GM18861 (cell line): ENCODE results near the gene XKR8.

Experiments
- ATAC-seq: cut with Tn5 transposase; IDR thresholded peaks from one replicate; pipeline ENCODE4 v1.9.1; 2021; ENCODE audit not compliant: unreplicated experiment

XKR8 gene

DNA sequence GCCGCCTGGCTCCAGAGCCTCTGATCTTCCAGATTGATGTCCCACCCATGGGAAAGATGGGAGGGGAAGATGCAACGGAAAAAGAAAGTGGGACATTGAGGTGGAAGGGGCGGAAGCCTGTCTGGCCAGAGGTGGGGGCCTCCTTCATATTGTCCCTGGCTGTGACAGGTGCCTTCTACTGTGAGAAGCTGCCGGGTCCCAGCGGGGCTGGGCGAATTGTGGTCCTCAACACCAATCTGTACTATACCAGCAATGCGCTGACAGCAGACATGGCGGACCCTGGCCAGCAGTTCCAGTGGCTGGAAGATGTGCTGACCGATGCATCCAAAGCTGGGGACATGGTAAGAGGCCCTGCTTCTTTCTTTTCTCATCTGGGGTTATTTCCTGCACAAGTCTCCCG, 5.6 kb upstream of the XKR8 start:
- ATAC-seq: no peak

DNA sequence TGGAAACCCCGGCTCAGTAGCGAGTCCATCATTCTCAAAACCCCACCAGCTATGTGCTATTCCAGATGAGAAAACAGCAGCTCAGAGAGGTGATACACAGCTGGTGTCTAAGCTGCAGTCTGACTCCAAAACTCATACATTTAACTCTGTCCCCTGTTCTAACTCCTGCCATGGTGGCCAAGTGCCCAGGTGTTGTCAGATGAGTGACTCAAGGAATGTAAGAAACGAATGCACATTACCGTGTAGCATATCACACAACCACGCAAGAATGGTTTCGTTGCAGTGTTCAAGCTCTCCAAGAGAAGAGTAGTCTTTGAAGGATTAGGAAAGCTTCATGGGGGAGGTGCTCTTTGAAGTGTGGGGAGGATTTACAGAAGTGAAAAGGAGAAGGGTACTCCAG, 4.7 kb upstream of the XKR8 start:
- ATAC-seq: no peak

DNA sequence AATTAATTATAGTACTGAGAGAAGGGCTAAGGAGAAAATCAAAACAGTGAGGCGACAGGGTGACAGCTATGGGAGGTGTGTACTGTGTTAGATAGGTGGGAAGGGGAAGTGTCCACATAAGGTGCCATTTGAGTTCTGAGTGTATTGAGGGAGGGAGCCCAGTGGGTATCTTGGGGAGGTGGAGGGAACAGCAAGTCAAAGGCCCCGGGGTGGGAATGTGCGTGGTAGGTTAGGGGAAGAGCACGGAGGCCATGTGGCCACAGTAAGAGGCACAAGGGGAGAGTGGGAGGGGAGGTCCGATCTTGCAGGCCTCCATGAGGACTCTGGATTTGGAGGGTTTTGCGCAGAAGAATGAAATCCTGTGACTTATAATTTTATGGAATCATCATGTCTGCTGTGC, 3.0 kb upstream of the XKR8 start:
- no peak for ATAC-seq

DNA sequence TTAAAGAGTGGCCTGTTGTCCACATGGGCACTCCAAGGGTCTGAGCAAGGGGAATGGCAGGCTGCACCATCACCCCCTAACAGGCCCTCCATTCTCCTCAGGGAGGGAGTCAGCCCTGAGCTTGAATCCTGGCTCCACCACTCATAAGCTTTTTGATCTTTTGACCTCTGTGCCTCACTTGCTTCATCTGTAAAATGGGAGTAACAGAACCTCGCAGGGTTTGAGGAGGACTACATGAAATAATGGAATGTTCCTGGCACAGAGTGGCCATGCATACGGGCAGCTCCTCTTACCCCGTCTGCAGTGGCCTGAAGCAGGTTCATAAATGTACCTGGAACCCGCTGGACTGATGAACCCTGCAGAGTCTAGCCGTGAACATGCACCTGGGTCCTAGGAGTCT, 2.1 kb upstream of the XKR8 start:
- ATAC-seq: no peak

DNA sequence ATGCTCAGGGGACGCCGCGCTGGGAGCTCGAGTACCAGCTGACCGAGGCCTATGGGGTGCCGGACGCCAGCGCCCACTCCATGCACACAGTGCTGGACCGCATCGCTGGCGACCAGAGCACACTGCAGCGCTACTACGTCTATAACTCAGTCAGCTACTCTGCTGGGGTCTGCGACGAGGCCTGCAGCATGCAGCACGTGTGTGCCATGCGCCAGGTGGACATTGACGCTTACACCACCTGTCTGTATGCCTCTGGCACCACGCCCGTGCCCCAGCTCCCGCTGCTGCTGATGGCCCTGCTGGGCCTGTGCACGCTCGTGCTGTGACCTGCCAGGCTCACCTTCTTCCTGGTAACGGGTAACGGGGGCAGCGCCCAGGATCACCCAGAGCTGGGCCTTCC, 1.3 kb upstream of the XKR8 start:
- ATAC-seq: no peak

DNA sequence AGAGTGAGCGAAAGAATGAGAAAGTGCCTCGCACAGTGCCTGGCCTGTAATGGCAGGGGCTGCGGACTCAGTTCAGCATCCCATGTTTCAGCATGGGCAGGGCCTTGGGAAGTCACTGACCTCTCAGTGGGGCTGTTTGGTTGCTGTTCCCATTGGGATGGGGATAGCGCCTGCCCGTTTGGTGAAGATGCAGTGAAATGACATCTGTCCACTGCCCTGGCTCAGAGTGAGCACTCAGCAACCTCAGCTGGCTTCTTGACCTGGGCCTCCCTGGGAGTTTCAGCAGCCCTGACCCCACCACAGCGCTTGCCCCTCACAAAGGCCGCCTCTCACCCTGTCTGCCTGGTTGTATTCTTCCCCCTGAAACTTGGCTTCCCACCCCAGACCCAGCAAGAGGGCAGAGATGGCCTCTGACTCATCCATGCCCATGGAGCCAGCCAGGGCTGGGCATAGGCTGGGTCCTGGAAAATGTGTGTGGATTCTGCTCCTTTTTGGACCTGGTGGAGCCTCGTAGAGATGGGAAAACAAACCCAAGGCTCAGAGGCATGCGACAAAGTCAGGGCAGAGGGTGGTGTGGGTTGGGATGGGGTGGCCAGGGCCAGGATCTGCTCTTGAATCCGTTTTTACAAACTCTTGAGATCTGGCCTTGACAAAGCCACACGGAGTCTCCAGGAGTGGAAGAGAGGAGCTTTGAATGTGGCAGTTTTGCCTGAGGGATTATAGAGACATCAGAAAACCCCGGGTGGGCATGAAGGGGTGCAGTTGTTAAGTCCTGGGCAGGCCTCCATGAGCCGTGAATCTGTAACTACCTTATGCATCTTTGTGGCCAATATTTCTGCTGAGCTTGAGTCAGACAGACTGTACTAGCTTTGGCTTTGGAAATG, 1.2 kb downstream of the XKR8 start:
- ATAC-seq: no peak

DNA sequence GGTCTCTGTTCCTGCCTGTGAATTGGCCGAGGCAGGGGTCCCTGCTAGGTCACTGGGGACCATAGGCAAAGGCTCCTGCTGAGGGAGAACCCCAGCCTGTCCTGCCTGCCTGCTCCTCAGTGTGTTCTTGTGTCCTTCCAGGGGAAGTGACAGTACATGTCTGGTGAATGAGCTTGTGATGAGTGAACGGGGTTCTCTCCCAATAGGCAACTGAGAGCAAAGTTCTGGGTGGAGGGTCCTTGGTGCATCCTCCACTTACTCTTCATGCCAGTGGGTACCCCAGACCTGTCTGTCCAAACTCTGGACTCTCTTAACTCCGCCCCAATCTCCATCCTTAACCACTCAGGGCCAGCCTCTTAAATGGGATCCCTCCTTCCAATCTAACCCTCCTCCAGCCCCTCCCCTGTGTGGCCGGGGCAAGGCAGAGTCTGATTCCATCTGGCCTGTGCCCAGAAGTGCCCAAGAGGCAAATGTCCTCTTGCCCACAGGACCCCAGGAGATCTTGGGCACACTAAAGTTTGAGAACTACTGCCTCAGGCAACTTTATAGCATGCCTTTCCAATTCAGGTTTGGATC, 2.0 kb downstream of the XKR8 start:
- no peak for ATAC-seq

DNA sequence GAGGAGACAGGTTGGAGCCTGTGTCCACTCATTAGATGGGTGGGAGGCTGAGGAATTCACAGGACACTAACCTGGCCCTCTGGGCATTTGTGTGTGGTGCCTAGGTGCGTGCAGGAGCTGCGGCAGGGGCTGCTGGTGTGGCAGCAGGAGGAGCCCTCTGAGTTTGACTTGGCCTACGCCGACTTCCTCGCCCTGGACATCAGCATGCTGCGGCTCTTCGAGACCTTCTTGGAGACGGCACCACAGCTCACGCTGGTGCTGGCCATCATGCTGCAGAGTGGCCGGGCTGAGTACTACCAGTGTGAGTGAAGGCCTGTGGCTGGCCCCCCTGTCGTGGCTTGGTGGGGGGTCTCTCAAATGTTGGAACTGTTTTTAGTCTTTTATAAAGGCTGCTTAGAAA, 3.6 kb downstream of the XKR8 start:
- ATAC-seq: no peak

DNA sequence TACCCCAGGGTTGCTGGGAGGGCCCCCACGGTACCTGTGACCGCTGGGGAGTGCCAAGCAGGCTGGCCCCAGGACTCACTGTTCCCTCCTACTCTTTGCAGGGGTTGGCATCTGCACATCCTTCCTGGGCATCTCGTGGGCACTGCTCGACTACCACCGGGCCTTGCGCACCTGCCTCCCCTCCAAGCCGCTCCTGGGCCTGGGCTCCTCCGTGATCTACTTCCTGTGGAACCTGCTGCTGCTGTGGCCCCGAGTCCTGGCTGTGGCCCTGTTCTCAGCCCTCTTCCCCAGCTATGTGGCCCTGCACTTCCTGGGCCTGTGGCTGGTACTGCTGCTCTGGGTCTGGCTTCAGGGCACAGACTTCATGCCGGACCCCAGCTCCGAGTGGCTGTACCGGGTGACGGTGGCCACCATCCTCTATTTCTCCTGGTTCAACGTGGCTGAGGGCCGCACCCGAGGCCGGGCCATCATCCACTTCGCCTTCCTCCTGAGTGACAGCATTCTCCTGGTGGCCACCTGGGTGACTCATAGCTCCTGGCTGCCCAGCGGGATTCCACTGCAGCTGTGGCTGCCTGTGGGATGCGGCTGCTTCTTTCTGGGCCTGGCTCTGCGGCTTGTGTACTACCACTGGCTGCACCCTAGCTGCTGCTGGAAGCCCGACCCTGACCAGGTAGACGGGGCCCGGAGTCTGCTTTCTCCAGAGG, 6.8 kb downstream of the XKR8 start:
- ATAC-seq: no peak

DNA sequence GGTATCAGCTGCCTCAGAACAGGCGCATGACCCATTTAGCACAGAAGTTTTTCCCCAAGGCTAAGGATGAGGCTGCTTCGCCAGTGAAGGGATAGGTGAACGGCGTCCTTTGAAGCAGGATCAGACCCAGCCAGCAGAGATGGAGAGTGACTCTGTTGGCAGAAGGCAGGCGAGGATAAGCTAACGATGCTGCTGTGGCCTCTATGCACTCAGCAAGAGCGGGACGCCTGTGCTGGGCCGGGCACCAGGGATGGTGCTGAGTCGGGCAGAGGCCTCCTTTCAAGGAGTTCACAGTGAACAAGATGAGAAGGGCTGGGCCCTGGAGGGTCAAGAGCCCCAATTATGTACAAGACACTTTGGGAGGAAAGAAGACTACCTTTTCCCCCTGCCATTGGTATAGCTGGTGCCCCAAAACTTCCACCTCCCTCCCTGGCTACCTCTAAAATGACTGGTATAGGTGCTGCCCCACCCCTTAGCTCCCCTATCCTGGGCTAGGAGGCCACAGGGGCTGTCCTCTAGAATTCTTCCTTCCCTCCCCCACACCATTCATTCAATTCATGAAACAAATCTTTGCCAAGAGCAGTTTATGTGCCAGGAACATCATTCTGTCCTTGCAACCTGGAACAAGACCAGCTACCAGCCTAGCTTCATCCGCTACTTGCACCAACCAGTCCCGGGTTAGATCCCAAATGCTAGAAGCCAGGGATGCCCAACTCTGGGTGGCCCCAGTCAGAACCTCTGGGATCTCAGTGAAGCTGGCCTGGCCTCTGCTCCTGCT, 7.5 kb downstream of the XKR8 start:
- no peak for ATAC-seq

DNA sequence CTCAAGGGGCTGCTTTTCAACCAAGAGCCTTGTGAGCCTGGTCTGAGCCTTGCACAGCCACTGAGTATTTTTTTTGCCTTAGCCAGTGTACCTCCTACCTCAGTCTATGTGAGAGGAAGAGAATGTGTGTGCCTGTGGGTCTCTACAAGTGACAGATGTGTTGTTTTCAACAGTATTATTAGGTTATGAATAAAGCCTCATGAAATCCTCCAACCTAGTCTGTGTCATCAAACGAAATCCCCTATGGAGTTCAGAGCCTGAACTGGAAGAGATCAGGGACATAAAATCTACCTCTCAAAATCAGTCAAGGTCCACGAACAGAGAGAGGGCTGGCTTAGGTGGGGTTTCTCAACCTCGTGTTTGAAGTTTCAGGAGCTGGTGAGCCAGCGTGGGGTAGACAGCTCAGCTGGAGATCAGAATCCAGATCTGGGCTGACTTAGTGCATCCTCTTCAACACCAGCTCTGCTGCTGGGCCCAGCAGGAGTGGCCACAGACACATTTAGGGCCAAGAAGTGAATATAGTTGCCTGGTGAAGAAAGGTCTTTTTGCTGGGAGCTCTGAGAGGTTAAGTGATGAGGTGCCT, 8.2 kb downstream of the XKR8 start:
- no peak for ATAC-seq

DNA sequence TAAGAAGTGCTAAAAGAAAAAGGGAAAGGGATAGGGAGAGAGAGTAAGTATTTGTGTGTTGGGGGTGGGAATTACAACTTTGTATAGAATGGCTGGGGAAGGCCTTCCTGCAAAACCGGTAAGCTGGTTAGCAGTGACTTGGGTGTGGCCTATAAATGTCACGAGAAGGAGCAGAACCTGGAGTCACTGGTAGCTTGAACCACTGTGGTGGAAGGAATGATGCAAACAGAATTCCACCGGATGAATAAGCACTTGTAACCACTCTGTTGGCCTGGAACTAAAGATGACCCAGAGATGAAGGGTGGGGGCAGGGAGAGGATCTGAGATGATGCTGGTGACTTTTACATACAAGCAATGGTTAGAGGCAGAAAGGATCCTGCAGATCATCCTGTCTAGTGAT, 8.9 kb downstream of the XKR8 start:
- ATAC-seq: no peak

DNA sequence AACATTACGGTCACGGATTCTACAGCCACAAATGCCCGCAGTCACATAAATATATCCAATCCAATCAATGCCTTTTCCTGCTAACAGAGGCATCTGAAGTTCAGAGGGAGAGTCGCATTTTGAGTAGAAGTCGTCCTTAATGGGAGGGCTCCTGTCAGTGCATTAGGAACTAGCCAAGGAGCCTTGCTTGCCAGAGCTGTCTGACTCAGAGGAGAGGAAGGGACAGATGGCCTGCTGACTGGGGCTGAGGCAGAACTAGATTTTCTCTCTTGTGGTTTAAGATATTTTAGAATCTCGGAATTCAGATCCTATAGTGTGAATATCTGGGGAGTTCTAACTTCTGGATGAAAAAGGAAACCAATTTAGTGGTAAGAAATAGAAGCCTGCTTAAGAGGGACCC, 10.6 kb downstream of the XKR8 start:
- ATAC-seq: no peak

DNA sequence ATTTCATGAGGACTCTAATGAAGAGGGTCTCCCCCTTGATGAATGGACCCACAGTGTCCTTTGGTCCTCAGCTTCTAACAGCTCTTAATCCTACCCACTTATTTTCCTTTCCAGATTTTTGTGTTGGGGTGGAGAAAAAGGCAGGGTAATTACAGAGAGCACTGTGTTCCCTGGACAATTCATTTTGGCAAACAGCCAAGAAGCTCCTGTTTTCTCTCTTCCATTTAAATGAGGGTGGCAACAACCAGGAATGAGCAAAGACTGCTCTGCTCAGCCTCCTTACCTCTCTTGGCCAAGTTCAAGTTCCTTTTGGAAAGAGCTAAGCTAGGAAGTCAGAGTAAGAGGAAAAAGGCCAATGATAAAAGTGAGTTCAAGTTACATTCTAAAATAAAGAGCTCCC, 11.9 kb downstream of the XKR8 start:
- no peak for ATAC-seq

DNA sequence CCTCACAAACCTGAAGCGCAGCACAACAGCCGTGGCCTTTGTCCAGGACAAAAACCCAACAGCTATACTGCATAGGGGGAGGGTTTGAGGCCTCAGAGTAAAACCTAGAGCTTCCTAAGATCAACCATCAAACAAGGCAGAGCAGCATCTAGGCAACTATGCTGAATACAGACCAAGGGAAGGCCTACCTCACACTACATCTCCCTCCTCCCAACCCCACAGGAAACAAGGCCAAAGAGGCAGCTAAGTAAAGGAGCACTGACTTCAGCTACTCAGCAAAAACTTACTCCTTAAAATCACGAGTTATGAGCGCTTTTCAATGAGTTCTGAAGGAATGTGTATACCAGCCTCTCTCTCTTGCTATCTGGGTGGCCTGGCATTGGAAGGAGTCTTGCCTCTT, 12.4 kb downstream of the XKR8 start:
- no peak for ATAC-seq

DNA sequence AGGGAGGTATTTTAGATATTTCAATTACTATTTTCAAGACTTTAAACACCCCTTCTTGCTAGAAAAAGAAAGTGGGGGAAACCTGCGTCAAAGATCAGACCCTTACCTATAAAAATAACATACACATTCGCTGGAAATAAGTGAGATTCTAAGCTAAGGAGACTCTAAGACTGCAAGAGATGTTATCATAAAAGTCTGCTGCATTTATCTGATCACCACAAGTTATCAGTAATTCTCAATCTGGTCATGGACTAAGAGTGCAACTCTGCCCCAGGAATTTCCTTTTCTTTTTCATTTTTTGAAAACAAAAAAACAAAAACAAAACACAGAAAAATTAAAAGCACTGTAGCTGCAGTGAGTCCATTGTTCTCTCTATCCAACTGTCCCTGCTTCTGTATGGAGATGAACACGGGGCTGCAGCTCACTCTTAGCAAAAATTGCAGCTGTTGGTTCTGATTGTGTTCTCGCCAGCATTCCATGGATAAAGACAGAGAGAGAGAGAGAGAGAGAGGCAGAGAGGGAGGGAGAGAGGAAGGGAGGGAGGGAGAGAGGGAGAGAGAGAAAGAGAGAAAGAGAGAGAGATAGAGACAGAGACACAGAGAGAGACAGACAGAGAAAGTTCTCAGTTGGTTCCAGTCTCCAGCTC, 14.1 kb downstream of the XKR8 start:
- no peak for ATAC-seq

DNA sequence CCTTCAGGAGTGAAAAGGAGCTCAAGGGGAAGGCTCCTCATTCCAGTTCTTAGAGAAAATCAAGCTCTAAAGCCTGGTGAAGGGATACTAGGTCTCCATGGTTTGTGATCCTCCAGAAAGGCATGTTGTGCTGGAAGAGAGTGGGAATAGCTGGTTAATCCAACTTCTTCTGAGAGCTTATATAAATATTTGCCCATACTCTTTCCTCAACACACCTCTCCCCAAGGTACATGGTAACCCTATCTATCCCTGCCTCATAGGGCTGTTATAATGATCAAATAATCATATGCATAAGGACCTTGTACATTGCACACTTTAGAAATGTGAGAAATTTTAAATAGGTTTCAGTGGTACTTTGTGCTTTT, 14.6 kb downstream of the XKR8 start:
- no peak for ATAC-seq

DNA sequence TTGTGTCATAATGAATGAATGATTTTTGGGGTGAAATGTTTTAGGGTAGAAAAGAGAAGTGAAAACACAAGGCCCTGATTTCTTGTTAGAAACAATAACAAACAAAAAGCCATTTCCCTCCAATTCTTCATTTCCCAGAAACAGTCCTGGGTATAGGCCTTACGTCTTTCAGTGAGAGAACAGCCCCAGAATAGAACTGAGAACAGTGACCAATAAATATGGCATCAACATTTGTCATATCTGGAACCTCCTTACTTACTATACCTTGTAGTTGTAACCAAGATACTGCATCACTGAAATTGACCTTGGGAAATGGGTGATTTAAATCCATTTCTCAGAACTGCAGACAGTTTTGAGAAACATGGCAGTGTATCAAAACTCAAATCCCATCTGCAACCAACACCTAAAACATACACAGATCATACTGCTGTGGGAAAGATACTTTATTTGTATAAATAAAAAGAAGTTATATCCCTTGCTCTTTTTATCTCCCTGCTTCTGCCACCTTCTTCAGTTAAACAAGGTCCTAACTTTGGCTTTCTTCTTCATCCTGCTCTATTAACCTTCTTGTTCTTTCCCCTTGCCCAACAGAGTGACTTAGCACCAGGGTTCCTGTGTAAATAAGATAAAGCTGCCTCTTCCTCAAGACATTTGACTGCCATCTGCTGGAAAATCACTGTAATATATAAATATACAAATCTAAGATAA, 19.5 kb downstream of the XKR8 start:
- no peak for ATAC-seq

DNA sequence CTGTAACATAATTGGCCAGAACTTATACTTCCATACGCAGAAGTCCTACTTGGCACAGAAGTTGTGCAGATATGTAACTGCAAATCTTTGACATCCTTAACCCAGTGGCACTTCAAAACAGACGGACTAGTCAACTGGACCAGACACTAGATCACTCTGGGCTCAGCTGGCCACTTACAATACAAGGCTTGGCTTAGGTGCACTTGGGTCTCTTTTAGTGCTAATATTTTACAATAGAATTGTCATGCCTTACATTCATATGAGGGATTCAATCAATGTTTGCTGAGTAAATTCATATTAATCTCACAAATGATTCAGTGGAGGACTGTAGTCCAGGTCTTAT, 20.1 kb downstream of the XKR8 start:
- no peak for ATAC-seq

DNA sequence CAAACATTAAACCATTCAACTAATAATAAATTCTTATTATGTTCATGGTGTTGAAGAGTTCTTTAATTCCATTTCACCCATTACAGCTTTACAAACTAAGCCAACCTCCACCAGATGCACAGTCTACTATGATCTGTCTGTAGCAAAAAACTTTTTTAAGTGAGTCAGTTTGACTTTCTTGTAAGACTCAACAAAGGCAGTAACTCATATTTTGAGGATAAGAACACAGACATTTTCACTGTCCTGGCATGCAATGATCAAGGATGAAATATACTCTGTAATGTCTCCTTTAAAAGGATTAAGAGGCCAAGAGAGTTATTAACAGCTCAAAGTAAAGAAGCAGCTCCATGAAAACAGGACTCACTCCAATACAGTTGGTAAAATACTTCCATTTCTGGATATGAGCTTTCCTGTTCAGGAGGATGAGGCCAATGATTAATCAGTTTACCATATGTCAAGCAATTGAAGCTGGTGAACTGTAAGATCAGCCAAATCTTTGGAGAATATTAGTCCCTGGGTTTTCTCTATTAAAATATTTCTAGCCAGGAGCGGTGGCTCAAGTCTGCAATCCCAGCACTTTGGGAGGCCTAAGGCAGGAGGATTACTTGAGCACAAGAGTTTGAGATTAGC, 20.6 kb downstream of the XKR8 start:
- no peak for ATAC-seq
